Caco-2 (cell line): ENCODE measurements around the gene CACUL1. TPM values are rescaled to one million over a fixed set of nuclear protein-coding genes. Genes with fewer than 3 reads are reported as not detected.

Experiments
- Bru-seq: library from RNA; stranded (reverse); fragments of 400-500 nt; gene quantifications from one replicate; lab custom pipeline; 2021; lab: Mats Ljungman, UMichigan
- BruChase-seq, 2 experiments: library from RNA; stranded (reverse); fragments of 400-500 nt; gene quantifications; one replicate each; lab custom pipeline; 2021; lab: Mats Ljungman, UMichigan
- BruUV-seq: library from RNA; stranded (reverse); fragments of 400-500 nt; replicated peaks from 2 replicates; lab custom pipeline; 2021; lab: Mats Ljungman, UMichigan
- CTCF ChIA-PET: fragments of 300-600 bp; sonication (Branson Sonifier 250); formaldehyde crosslinking; loops from one replicate; lab custom pipeline; 2022; ENCODE audit warnings: antibody characterized with exemption; lab: Charles Lee
- POLR2A ChIA-PET: fragments of 300-600 bp; sonication (Branson Sonifier 250); formaldehyde crosslinking; loops from one replicate; lab custom pipeline; 2022; ENCODE audit warnings: antibody characterized with exemption; lab: Charles Lee
- DNase-seq, 2 experiments: peaks; one replicate each; pipeline versions ENCODE4 v3.0.0 to v3.0.0-alpha.2; 2020 to 2022
- H3K27me3 ChIP-seq: replicated peaks from 2 replicates; pipeline ENCODE4 v1.6.0; 2011; ENCODE audit warnings: low read length; ENCODE audit not compliant: control insufficient read depth, insufficient read depth
- H3K36me3 ChIP-seq: 2 replicates; pipeline ENCODE4 v1.5.1; 2011; ENCODE audit warnings: low read length; ENCODE audit not compliant: control insufficient read depth, insufficient read depth
- H3K4me1 ChIP-seq: fragments of 250-450 bp; sonication (Bioruptor Pico); 2 replicates; pipeline ENCODE4 v1.5.1; 2020; ENCODE audit warnings: mild to moderate bottlenecking
- H3K4me3 ChIP-seq: 2 replicates; pipeline ENCODE4 v1.5.1; 2011; ENCODE audit warnings: low read depth, mild to moderate bottlenecking, control low read depth, low read length
- H3K9me3 ChIP-seq: fragments of 250-450 bp; sonication (Bioruptor Pico); 2 replicates; pipeline ENCODE4 v1.5.1; 2020; ENCODE audit warnings: mild to moderate bottlenecking, moderate library complexity
- H3K27ac Mint-ChIP-seq: one replicate; pipeline ENCODE4 v1.8.0; 2022; ENCODE audit warnings: mixed read lengths; ENCODE audit not compliant: unreplicated experiment
- H3K27me3 Mint-ChIP-seq: one replicate; pipeline ENCODE4 v1.8.0; 2022; ENCODE audit warnings: mixed read lengths; ENCODE audit not compliant: insufficient read depth, unreplicated experiment
- H3K36me3 Mint-ChIP-seq: one replicate; pipeline ENCODE4 v1.8.0; 2022; ENCODE audit warnings: mild to moderate bottlenecking, mixed read lengths; ENCODE audit not compliant: insufficient read depth, unreplicated experiment
- H3K4me1 Mint-ChIP-seq: one replicate; pipeline ENCODE4 v1.8.0; 2022; ENCODE audit warnings: low read depth, mixed read lengths; ENCODE audit not compliant: unreplicated experiment
- H3K4me3 Mint-ChIP-seq: one replicate; pipeline ENCODE4 v1.8.0; 2022; ENCODE audit warnings: mild to moderate bottlenecking, moderate library complexity, mixed read lengths; ENCODE audit not compliant: unreplicated experiment
- H3K9me3 Mint-ChIP-seq: one replicate; pipeline ENCODE4 v1.8.0; 2022; ENCODE audit warnings: mixed read lengths; ENCODE audit not compliant: unreplicated experiment
- intact Hi-C: fragments of 100-400 bp; cut with micrococcal nuclease; formaldehyde crosslinking; loops from one replicate; pipeline ENCODE4 v1.10.0; 2022; ENCODE audit not compliant: unreplicated experiment
- long read RNA-seq: library from polyadenylated mRNA; stranded (forward); transcript quantifications from one replicate; pipeline ENCODE4 v2.0.0, GENCODE V29; 2022
- total RNA-seq: library from RNA; stranded (reverse); gene quantifications from 2 replicates; pipeline ENCODE4 v1.2.3, GENCODE V29; 2022
- TF ChIP-seq, protein P1 (sequence below), 2 experiments: fragments of 200-600 bp in 1 of 2; IDR thresholded peaks; 1 replicate in 1 of 2; 2 replicates in 1 of 2; pipeline versions ENCODE4 v1.5.1 to v1.8.0; 2011 to 2022; ENCODE audit warnings: antibody characterized with exemption in 1 of 2, control low read depth in 1 of 2, inconsistent platforms in 1 of 2, low read depth in 1 of 2, low read length in 1 of 2, mild to moderate bottlenecking in 1 of 2, moderate library complexity in 1 of 2; ENCODE audit not compliant: insufficient read depth in 1 of 2, severe bottlenecking in 1 of 2, unreplicated experiment in 1 of 2

Gene CACUL1
- 39.2 and 42.7 TPM in 2 replicates for total RNA-seq
- Bru-seq, nascent RNA, result percentile 88 among the genes with signal in this experiment
- percentile 89 among the genes with signal in this experiment for BruChase-seq, experiment 1, labeled RNA remaining after a 2-hour chase
- BruChase-seq, experiment 2, labeled RNA remaining after a 6-hour chase, result percentile 88 among the genes with signal in this experiment
- long read RNA-seq, full-length matches to known transcripts, result 4 of 16 reads
- long read RNA-seq, partial matches to known transcripts, result 0 of 16 reads
- long read RNA-seq, other reads (novel, unspliced or antisense), result 12 of 16 reads

DNA sequence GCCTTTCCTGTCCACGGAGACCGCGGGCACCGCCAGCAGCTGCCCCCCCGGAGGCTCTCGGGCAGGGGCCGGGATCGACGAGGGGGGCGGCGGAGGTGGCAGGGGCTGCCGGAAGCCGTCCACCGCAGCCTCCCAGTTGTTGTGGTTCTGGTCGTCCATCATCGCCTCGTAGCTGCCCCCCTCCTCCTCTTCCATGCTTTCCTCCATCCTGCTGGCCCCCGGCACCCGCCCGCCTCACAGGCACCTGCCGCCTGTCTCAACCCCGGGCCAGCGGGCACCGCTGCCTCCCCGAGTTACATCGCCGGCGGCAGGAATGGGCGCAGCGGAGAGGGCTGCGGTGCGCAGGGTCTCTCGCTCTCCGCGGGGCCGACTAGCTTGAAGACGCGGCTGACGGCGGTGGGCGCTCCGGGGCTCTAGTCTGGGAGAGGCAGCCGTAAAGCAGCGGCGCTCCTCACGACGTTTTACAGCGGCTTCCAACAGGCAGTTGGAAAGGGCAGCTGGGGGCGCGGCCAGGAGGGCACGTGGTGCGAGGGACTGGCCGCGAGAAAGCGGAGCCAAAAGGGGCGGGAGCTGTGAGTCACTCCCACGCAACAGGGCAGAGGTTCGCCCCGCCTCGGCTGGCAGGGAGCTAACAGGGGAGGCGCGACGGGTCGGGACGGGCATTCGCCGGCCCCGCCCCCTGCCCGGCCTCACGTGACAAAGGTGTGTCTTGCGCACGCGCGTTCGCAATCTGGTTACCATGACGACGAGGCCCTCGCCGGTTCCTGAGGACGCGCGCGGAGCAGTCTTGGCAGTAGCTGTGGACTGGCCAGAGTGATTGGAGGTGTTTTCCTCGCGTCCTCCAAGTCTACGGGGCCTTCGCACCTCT, at the start of gene CACUL1:
CACUL1 (minus strand) TSS at position 415 of the 868 bp plus-strand sequence; CDS start at position 207, 208 bp downstream.
- TF ChIP-seq, protein P1, sequence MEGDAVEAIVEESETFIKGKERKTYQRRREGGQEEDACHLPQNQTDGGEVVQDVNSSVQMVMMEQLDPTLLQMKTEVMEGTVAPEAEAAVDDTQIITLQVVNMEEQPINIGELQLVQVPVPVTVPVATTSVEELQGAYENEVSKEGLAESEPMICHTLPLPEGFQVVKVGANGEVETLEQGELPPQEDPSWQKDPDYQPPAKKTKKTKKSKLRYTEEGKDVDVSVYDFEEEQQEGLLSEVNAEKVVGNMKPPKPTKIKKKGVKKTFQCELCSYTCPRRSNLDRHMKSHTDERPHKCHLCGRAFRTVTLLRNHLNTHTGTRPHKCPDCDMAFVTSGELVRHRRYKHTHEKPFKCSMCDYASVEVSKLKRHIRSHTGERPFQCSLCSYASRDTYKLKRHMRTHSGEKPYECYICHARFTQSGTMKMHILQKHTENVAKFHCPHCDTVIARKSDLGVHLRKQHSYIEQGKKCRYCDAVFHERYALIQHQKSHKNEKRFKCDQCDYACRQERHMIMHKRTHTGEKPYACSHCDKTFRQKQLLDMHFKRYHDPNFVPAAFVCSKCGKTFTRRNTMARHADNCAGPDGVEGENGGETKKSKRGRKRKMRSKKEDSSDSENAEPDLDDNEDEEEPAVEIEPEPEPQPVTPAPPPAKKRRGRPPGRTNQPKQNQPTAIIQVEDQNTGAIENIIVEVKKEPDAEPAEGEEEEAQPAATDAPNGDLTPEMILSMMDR (IDR thresholded peaks at IDR 0.05; ENCODE audit: insufficient read depth in 1 of 2, low read depth in 1 of 2, low read length in 1 of 2, severe bottlenecking in 1 of 2, unreplicated experiment in 1 of 2), result no peak
- H3K27ac Mint-ChIP-seq, result peak within 1 kb of the TSS; percentile 95

DNA sequence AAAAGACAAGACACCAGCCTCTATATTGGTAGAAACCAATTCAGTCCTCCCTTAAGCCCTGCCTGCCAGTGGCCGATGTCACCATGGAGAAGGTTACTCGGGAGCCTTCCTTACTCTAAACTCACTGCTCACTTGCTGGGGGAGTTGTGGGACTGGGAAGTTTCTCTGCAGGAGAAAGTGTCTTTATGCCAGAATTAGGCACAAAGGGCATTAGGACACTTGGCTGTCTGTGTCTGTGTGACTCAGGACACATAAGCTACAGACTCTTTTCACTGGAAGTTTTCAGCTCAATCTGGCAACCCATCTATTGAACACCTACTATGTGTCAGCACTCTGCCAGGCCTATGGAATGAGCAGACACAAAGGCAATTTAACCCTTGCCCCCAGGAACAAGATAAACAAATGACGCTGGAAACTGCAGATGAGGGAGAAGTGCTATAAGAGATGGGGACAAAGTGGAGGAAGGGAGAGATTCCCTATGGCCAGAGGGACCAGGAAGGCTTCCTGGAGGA, 49.5 kb upstream of the CACUL1 start:
- BruUV-seq, result no TSS peak
- Mint-ChIP-seq H3K9me3 (no peaks in the 10 kb centered on the region), H3K27me3 (peaks cover 4% of the 10 kb centered on the region), H3K27ac (no peak overlapping the region), H3K4me1 (peaks cover 6% of the 10 kb centered on the region), H3K4me3 (no peak overlapping the region), H3K36me3 (peaks cover under 1% of the 10 kb centered on the region)
- CTCF ChIA-PET, result no interaction called here
- H3K27me3 ChIP-seq, result no peaks in the 10 kb centered on the region
- TF ChIP-seq, protein P1 (IDR thresholded peaks at IDR 0.05; ENCODE audit: insufficient read depth in 1 of 2, low read depth in 1 of 2, low read length in 1 of 2, severe bottlenecking in 1 of 2, unreplicated experiment in 1 of 2), result no peak
- intact Hi-C loops, result no loop called here
- no peak overlapping the region for H3K4me3 ChIP-seq
- peak in 1 of 2 experiments; percentile 11 for DNase-seq
- no peaks in the 10 kb centered on the region for H3K4me1 ChIP-seq
- H3K36me3 ChIP-seq, result no peaks in the 10 kb centered on the region; the same call in 1 of the 2 replicates
- POLR2A ChIA-PET, result no interaction called here
- no peaks in the 10 kb centered on the region for H3K9me3 ChIP-seq

More for the DNA sequence above, at the start of gene CACUL1:
- intact Hi-C loops, result loop anchor here (5.0 kb wide), 1 partner anchor 273 kb away; the partner anchor contains the start of gene NANOS1
- peaks cover 14% of the 10 kb centered on the region for H3K4me1 ChIP-seq
- Mint-ChIP-seq H3K9me3 (no peaks in the 10 kb centered on the region), H3K27me3 (no peaks in the 10 kb centered on the region), H3K4me3 (peak within 1 kb of the TSS; percentile 97), H3K36me3 (peaks cover 11% of the 10 kb centered on the region), H3K4me1 (peaks cover 18% of the 10 kb centered on the region)
- no peaks in the 10 kb centered on the region for H3K36me3 ChIP-seq
- ChIA-PET POLR2A (interaction anchor here (1.0 to 1.2 kb wide), 4 partner anchors 16 to 349 kb away, joined by 3 to 5 read pairs (median 3); partner anchors contain the start of genes DENND10 and NANOS1), CTCF (interaction anchor here (0.6 to 1.6 kb wide), 7 partner anchors 27 to 210 kb away, joined by 3 to 8 read pairs (median 3); no protein-coding TSS in a partner anchor)
- peak within 1 kb of the TSS; percentile 98 for H3K4me3 ChIP-seq
- DNase-seq, result peak; percentile 100
- no peaks in the 10 kb centered on the region for H3K27me3 ChIP-seq
- no peaks in the 10 kb centered on the region for H3K9me3 ChIP-seq
- no TSS peak for BruUV-seq
